ENCODE measurements around the gene WWOX.

Gene WWOX

GRCh38 chr16:79181419-79181818 is 1082.0 kb downstream of the WWOX start:
- H2AFZ ChIP-seq (ENCODE audit: low read length), result no peak overlapping the region
- H3K9me3 ChIP-seq (replicated peaks; ENCODE audit: insufficient read depth, low read length), result no peaks in the 10 kb centered on the region
- DNase-seq, result no peak
- TF ChIP-seq EZH2 (optimal IDR thresholded peaks at IDR 0.05; ENCODE audit: low read depth, low read length) (no peak), CTCF (IDR thresholded peaks at IDR 0.05; ENCODE audit: low read length) (no peak), EZH2phosphoT487 (IDR thresholded peaks at IDR 0.05; ENCODE audit: low read length) (no peak)
- H4K20me1 ChIP-seq (ENCODE audit: insufficient read depth, low read length), result no peaks in the 10 kb centered on the region
- no peaks in the 10 kb centered on the region for H3K27me3 ChIP-seq (replicated peaks; ENCODE audit: insufficient read depth, low read length)
- no peak overlapping the region for H3K27ac ChIP-seq (ENCODE audit: low read length)
- H3F3A ChIP-seq (ENCODE audit: insufficient read depth, low read length), result no peaks in the 10 kb centered on the region
- no peak overlapping the region for H3K4me2 ChIP-seq (ENCODE audit: low read depth, low read length)
- H3K9ac ChIP-seq (ENCODE audit: low read length), result no peak overlapping the region
- H3K79me2 ChIP-seq (ENCODE audit: low read length), result no peaks in the 10 kb centered on the region
- H3K4me1 ChIP-seq (ENCODE audit: low read length), result no peaks in the 10 kb centered on the region
- no peaks in the 10 kb centered on the region for H3K9me2 ChIP-seq (replicated peaks; ENCODE audit: insufficient read depth, low read length)
- H3K36me3 ChIP-seq (replicated peaks; ENCODE audit: insufficient read depth, low read length), result no peaks in the 10 kb centered on the region
- no peak overlapping the region for H3K4me3 ChIP-seq (ENCODE audit: low read length)

GRCh38 chr16:79182616-79183015 is 1083.2 kb downstream of the WWOX start:
- Histone ChIP-seq H3K9me3 (replicated peaks; ENCODE audit: insufficient read depth, low read length) (no peaks in the 10 kb centered on the region), H3K4me1 (ENCODE audit: low read length) (no peaks in the 10 kb centered on the region), H3K4me2 (ENCODE audit: low read depth, low read length) (no peak overlapping the region), H3F3A (ENCODE audit: insufficient read depth, low read length) (no peaks in the 10 kb centered on the region), H2AFZ (ENCODE audit: low read length) (no peak overlapping the region), H3K27ac (ENCODE audit: low read length) (no peak overlapping the region), H3K4me3 (ENCODE audit: low read length) (no peak overlapping the region), H4K20me1 (ENCODE audit: insufficient read depth, low read length) (no peaks in the 10 kb centered on the region), H3K9ac (ENCODE audit: low read length) (no peak overlapping the region), H3K79me2 (ENCODE audit: low read length) (no peaks in the 10 kb centered on the region), H3K27me3 (replicated peaks; ENCODE audit: insufficient read depth, low read length) (no peaks in the 10 kb centered on the region), H3K36me3 (replicated peaks; ENCODE audit: insufficient read depth, low read length) (no peaks in the 10 kb centered on the region), H3K9me2 (replicated peaks; ENCODE audit: insufficient read depth, low read length) (no peaks in the 10 kb centered on the region)
- DNase-seq, result no peak
- no peak for TF ChIP-seq EZH2 (optimal IDR thresholded peaks at IDR 0.05; ENCODE audit: low read depth, low read length)
- no peak for TF ChIP-seq CTCF (IDR thresholded peaks at IDR 0.05; ENCODE audit: low read length)
- TF ChIP-seq EZH2phosphoT487 (IDR thresholded peaks at IDR 0.05; ENCODE audit: low read length), result no peak

GRCh38 chr16:79183571-79183970 is 1084.1 kb downstream of the WWOX start:
- H3K9me2 ChIP-seq (replicated peaks; ENCODE audit: insufficient read depth, low read length), result no peaks in the 10 kb centered on the region
- no peaks in the 10 kb centered on the region for H3K79me2 ChIP-seq (ENCODE audit: low read length)
- no peaks in the 10 kb centered on the region for H3K9me3 ChIP-seq (replicated peaks; ENCODE audit: insufficient read depth, low read length)
- no peak overlapping the region for H3K27ac ChIP-seq (ENCODE audit: low read length)
- no peak for DNase-seq
- H3K4me1 ChIP-seq (ENCODE audit: low read length), result peaks cover 4% of the 10 kb centered on the region; the same call in 1 of the 2 replicates
- H3K4me2 ChIP-seq (ENCODE audit: low read depth, low read length), result no peak overlapping the region
- H3K36me3 ChIP-seq (replicated peaks; ENCODE audit: insufficient read depth, low read length), result no peaks in the 10 kb centered on the region
- no peaks in the 10 kb centered on the region for H4K20me1 ChIP-seq (ENCODE audit: insufficient read depth, low read length)
- no peak overlapping the region for H3K9ac ChIP-seq (ENCODE audit: low read length)
- H3F3A ChIP-seq (ENCODE audit: insufficient read depth, low read length), result no peaks in the 10 kb centered on the region
- no peaks in the 10 kb centered on the region for H3K27me3 ChIP-seq (replicated peaks; ENCODE audit: insufficient read depth, low read length)
- no peak overlapping the region for H3K4me3 ChIP-seq (ENCODE audit: low read length)
- H2AFZ ChIP-seq (ENCODE audit: low read length), result no peak overlapping the region
- TF ChIP-seq EZH2phosphoT487 (IDR thresholded peaks at IDR 0.05; ENCODE audit: low read length) (no peak), CTCF (IDR thresholded peaks at IDR 0.05; ENCODE audit: low read length) (no peak), EZH2 (optimal IDR thresholded peaks at IDR 0.05; ENCODE audit: low read depth, low read length) (no peak)

Data from MM.1S (cell line).